Lower leg skin (tissue), 3 donors: Measurements from ENCODE around the gene MYO1B.

ENCODE experiments used
- POLR2A ChIP-seq, 2 donors: fragments of 450-650 bp; IDR thresholded peaks; one replicate each; pipeline ENCODE4 v1.6.1; 2016 to 2017; ENCODE audit warnings: antibody characterized with exemption in 2 of 2, mild to moderate bottlenecking in 1 of 2, moderate library complexity in 1 of 2
- TF ChIP-seq, protein P1 (sequence below), 3 donors: fragments of 450-650 bp; IDR thresholded peaks; one replicate each; pipeline ENCODE4 v1.5.1; 2016; ENCODE audit warnings: antibody characterized with exemption in 3 of 3, mild to moderate bottlenecking in 3 of 3, moderate library complexity in 2 of 3

GRCh38 chr2:191200910-191201309, 44.3 kb upstream of the MYO1B start:
- TF ChIP-seq, protein P1, sequence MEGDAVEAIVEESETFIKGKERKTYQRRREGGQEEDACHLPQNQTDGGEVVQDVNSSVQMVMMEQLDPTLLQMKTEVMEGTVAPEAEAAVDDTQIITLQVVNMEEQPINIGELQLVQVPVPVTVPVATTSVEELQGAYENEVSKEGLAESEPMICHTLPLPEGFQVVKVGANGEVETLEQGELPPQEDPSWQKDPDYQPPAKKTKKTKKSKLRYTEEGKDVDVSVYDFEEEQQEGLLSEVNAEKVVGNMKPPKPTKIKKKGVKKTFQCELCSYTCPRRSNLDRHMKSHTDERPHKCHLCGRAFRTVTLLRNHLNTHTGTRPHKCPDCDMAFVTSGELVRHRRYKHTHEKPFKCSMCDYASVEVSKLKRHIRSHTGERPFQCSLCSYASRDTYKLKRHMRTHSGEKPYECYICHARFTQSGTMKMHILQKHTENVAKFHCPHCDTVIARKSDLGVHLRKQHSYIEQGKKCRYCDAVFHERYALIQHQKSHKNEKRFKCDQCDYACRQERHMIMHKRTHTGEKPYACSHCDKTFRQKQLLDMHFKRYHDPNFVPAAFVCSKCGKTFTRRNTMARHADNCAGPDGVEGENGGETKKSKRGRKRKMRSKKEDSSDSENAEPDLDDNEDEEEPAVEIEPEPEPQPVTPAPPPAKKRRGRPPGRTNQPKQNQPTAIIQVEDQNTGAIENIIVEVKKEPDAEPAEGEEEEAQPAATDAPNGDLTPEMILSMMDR (IDR thresholded peaks at IDR 0.05) = no peak
- no peak for TF ChIP-seq POLR2A (IDR thresholded peaks at IDR 0.05)
